ENCODE results near the gene PAM. TPM values are rescaled to one million over a fixed set of nuclear protein-coding genes. Genes with fewer than 3 reads are reported as not detected.

The PAM gene
- total RNA-seq, 3 donors from 2014 or later, result 159 to 227 (median 193) TPM

- no peaks in the 10 kb centered on the region for H3K27me3 ChIP-seq
- no peaks in the 10 kb centered on the region for H3K9me3 ChIP-seq
- TF ChIP-seq CTCF (IDR thresholded peaks at IDR 0.05) (no peak), POLR2AphosphoS5 (IDR thresholded peaks at IDR 0.05) (no peak), POLR2A (IDR thresholded peaks at IDR 0.05) (no peak)
- H3K4me3 ChIP-seq, result no peak overlapping the region
- H3K27ac ChIP-seq, result no peak overlapping the region
- H3K36me3 ChIP-seq, result no peaks in the 10 kb centered on the region
- intact Hi-C loops (cut with DNase I; ENCODE audit: low total_unique reads), result loop anchor here (5.0 kb wide), 1 partner anchor 459 kb away; no protein-coding TSS in a partner anchor
- no peak for DNase-seq (ENCODE audit: low spot score in 2 of 2)
- peaks cover 0 to 9% of the 10 kb centered on the region in 2 donors for H3K4me1 ChIP-seq
Observed at GRCh38 chr5:102763734-102764133, 8.6 kb downstream of the PAM start.

- TF ChIP-seq POLR2AphosphoS5 (IDR thresholded peaks at IDR 0.05) (no peak), CTCF (IDR thresholded peaks at IDR 0.05) (no peak), POLR2A (IDR thresholded peaks at IDR 0.05) (no peak)
- no peak for DNase-seq (ENCODE audit: low spot score in 2 of 2)
- Histone ChIP-seq H3K4me1 (peaks cover 0 to 9% of the 10 kb centered on the region in 2 donors), H3K9me3 (no peaks in the 10 kb centered on the region), H3K27ac (no peak overlapping the region), H3K4me3 (no peak overlapping the region), H3K27me3 (no peaks in the 10 kb centered on the region), H3K36me3 (no peaks in the 10 kb centered on the region)
- intact Hi-C loops (cut with DNase I; ENCODE audit: low total_unique reads), result loop anchor here (5.0 kb wide), 1 partner anchor 458 kb away; no protein-coding TSS in a partner anchor
Observed at GRCh38 chr5:102764381-102765004, 9.4 kb downstream of the PAM start.

- Histone ChIP-seq H3K4me1 (peaks cover 0 to 9% of the 10 kb centered on the region in 2 donors), H3K4me3 (no peak overlapping the region), H3K36me3 (no peaks in the 10 kb centered on the region), H3K27me3 (no peaks in the 10 kb centered on the region), H3K27ac (no peak overlapping the region), H3K9me3 (no peaks in the 10 kb centered on the region)
- DNase-seq (ENCODE audit: low spot score in 2 of 2), result no peak
- intact Hi-C loops (cut with DNase I; ENCODE audit: low total_unique reads), result no loop called here
- TF ChIP-seq POLR2AphosphoS5 (IDR thresholded peaks at IDR 0.05), result no peak
- no peak for TF ChIP-seq CTCF (IDR thresholded peaks at IDR 0.05)
- no peak for TF ChIP-seq POLR2A (IDR thresholded peaks at IDR 0.05)
Observed at GRCh38 chr5:102765350-102765749, 10.2 kb downstream of the PAM start.

- intact Hi-C loops (cut with DNase I; ENCODE audit: low total_unique reads), result no loop called here
Observed at GRCh38 chr5:102766295-102767090, 11.4 kb downstream of the PAM start.

More at GRCh38 chr5:102766295-102767090, 11.4 kb downstream of the PAM start:
- no peak overlapping the region for H3K4me3 ChIP-seq
- TF ChIP-seq POLR2AphosphoS5 (IDR thresholded peaks at IDR 0.05) (no peak), CTCF (IDR thresholded peaks at IDR 0.05) (no peak), POLR2A (IDR thresholded peaks at IDR 0.05) (no peak)
- no peaks in the 10 kb centered on the region for H3K36me3 ChIP-seq
- H3K4me1 ChIP-seq, result peaks cover 0 to 8% of the 10 kb centered on the region in 2 donors
- H3K27me3 ChIP-seq, result no peaks in the 10 kb centered on the region
- no peaks in the 10 kb centered on the region for H3K9me3 ChIP-seq
- H3K27ac ChIP-seq, result no peak overlapping the region
- DNase-seq (ENCODE audit: low spot score in 2 of 2), result no peak

Data from breast epithelium (tissue), 4 donors.